GM15510 (cell line): Measurements from ENCODE around the gene GTF2B.

Experiments
- POLR2A ChIP-seq: IDR thresholded peaks from 3 replicates; pipeline ENCODE4 v1.6.1; 2011; ENCODE audit warnings: borderline replicate concordance; ENCODE audit not compliant: insufficient read length; ENCODE audit errors: extremely low read depth

Gene GTF2B

DNA sequence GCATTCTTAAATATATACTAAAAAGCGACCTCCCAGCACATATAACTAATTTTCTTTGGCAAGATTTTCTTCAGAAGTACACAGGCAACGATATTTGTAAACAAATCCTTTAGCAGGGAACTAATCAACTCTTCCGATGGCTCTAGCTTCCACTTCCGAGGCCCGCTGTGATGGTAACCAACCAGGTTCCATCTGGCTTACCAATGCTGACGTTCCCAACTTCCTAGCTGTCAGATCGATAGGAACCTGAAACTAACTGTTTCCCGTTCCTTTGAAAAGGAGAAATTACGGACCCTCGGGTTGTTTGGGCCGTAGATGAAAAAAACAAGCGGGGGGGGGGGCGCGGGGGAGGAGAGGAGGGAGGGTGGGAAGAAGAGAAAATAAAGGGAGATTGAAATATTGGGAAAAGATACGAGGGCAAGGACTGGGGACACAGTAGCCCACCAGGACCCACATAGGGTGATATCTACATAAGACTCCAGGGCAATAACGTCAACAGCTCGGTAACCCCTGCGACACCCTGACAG, 513 bp downstream of the GTF2B start:
- no peak for TF ChIP-seq POLR2A

DNA sequence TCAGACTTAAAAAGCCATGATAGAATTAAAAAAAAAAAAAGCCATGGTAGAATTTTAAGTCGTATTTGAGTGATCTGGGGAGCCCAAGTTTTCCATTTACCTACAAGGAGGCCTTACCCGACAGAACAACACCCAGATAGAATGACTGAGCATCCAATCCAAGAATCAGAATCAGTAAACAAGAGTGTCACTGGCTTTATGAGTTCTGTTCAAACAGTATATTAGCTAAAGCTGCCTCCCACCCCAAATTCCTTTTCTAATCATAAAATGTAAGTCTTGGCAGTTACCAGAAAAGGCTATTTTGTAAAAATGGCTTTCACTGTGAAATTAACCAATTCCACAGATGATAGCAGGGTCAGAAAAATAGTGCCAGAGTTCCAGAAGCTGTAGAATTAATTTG, 1.2 kb downstream of the GTF2B start:
- no peak for TF ChIP-seq POLR2A

DNA sequence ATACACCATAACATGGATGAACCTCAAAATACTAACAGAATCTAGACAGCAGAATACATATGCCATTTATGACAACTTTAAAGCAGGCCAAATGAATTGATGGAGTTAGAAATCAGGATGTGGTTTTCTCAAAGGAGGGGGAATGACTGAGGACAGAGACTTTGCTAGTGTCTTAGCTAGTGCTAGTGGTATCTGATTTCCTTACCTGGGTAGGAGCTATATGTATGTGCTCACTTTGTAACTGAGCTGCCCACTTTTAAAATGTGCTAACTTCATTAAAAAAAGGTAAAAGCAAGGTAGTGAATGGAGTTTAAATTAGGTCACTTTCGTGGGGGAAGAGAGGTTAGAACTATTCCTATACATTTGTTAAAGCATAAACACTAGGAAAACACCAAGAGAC, 2.6 kb downstream of the GTF2B start:
- no peak for TF ChIP-seq POLR2A

GRCh38 chr1:88885933-88886332, 5.4 kb downstream of the GTF2B start:
- no peak for TF ChIP-seq POLR2A

- TF ChIP-seq POLR2A: no peak
Measured at GRCh38 chr1:88883156-88883555, 8.2 kb downstream of the GTF2B start.

DNA sequence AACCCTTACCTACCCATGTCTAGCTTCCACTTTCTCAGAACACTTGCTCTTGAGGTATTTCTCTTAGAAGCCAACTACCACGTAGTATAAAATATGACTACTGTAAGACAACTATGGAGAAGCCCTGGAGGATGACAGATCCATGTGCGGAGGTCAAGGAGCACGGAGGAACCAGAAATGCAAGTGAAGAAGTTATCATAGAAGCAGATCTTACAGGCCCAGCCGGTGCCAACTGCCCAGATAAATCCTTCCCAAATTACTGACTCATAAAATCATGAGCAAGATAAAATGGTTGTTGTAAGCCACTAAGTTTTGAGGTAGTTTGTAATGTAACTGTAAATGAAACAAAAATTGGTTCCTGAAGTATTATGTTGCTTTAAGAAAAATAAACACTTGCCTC, 12.6 kb downstream of the GTF2B start:
- no peak for TF ChIP-seq POLR2A

- TF ChIP-seq POLR2A: no peak
Measured at GRCh38 chr1:88877911-88878310, 13.5 kb downstream of the GTF2B start.

DNA sequence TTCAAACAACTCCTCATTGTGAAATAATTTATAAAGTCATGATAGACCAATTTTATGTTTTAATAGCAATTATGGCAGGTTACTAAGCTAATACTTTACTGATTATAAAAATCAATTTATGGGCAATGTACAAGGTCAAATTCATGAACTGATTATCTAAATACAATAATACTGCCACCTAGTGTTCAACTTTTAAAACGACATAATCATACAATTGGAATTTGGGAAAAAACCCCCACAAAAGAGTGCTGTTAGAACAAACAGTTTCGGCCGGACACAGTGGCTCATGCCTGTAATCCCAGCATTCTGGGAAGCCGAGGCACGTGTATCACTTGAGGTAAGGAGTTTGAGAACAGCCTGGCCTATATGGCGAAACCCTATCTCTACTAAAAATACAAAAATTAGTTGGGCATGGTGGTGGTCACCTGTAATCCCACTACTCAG, 14.0 kb downstream of the GTF2B start:
- TF ChIP-seq POLR2A: no peak

DNA sequence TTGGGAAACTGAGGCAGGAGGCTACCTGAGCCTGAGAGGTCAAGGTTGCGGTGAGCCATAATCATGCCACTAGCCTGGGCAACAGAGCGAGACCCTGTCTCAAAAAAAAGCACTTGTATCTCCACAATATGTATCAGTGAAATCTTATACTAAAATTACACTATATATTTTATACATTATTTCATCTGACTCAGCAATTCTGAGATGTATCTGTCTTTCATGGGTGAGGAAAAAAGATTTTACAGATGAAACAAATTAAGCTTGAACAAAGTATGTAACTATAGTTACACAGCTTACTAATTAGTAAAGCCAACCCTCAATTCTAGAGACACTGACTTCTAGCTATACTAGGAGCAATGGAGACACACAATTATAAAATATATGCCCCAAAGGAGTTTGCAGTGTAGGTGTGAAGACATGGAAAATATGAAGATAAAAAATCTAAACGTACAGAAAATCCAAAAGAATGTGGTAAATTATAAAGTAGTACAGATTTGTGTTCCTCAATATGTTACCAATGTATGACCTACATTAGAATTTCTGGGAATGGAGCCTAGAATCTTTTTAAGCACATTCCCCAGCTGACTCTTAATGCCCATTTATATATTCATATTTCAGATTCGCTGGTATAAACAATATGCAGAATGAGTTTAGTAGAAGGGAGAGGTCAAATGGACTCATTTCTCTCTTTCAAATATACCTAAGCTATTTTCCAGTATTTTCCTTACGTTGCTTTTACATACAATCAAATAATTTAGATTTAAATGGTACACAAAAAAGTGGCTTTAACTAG, 14.6 kb downstream of the GTF2B start:
- no peak for TF ChIP-seq POLR2A

DNA sequence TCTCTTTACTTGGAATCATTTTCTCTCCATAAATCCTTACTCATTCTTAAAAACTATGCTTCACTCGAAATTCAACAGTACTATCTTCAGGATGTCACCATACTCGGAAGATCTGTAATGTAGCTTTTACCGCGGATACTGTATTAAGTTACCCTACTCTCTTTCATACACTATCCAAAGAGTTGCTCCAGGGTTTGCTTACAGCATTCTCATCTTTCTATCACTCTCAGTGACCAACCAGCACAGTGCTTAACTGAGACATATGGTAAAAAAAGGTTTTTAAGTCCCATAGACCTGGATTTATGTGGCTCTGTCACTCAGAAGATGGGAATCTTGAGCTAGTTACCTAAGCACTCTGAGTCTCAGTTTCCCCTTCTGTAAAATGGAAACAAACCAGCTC, 15.8 kb downstream of the GTF2B start:
- no peak for TF ChIP-seq POLR2A

- TF ChIP-seq POLR2A: no peak
Measured at GRCh38 chr1:88873737-88874349, 17.5 kb downstream of the GTF2B start.

DNA sequence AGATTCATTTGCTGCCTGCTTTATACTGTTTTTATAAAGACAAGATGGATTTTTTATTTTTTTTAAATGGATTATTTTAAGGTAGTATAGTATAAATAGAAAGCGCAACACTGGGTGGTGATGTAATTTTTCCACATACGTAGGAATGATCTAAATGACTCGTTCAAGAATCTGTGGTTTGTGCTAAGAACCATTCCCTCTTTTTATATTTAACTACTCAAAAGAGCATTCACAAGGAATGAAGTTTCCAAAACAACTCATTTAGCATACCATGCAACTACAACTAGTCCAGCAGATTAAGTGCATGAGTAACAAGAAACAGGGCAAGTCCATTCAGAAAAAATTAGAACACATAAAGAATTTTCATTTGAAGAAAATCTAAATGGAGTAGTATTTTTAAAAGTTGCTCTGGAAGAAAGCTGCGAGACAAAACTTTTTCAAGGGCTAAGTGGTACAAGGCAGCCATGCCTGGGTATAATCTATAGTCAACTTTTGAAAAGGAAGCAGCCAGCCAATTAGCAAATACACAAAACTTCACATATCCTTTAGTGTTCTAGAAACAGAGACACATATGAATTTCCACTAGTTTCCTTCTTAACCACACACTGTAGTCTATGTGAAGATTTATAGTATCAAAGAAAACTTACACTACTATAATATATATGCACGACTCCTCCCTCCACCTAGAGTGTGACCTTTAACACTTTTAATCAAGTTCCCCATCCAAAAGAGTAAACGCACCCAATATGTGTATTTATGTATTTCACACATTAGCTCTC, 23.4 kb downstream of the GTF2B start:
- no peak for TF ChIP-seq POLR2A

GRCh38 chr1:88851303-88852063, 39.9 kb downstream of the GTF2B start:
- no peak for TF ChIP-seq POLR2A

DNA sequence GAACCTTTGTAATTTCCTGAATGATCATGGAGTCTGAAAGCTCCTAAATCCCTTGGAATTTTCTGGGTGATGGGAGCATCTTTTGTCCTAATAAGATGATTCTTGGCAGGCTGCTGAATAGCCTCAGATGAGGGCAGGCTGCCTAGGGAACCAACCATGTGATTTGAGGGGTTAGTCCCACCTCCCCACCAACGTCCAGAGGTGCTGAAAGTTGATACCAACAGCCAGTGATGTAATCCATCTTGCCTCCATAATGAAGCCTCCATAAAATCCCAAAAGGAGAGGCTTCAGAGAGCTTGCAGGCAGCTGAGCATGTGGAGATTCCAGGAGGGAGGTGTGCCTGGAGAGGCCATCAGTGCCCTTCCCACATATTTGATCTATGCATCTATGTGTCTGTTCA, 43.7 kb downstream of the GTF2B start:
- TF ChIP-seq POLR2A: no peak
